GM12878 (cell line): ENCODE results near the gene UXS1. TPM values are rescaled to one million over a fixed set of nuclear protein-coding genes. Genes with fewer than 3 reads are reported as not detected.
"Not testable (repeated sequence)": the region's sequence is repeated elsewhere in the genome, so short reads cannot be mapped to it uniquely, and the experiment has no call there.

Source experiments
- ATAC-seq: fragments of 200-7000 bp; cut with Tn5 transposase; 3 replicates; pipeline ENCODE4 v1.9.1; 2020; ENCODE audit warnings: mild to moderate bottlenecking, moderate library complexity
- BruUV-seq: library from RNA; stranded (reverse); fragments of 400-500 nt; replicated peaks from 2 replicates; lab custom pipeline; 2021; lab: Mats Ljungman, UMichigan
- CTCF ChIA-PET: fragments of 300-600 bp; sonication (Branson Sonifier 250); formaldehyde crosslinking; extraction: SDS; loops from one replicate; lab custom pipeline; 2021; ENCODE audit warnings: inconsistent platforms; lab: Yijun Ruan, JAX
- POLR2A ChIA-PET: fragments of 350-600 bp; formaldehyde crosslinking; extraction: SDS; loops from one replicate; lab custom pipeline; 2021; ENCODE audit warnings: inconsistent platforms; lab: Charles Lee
- RAD21 ChIA-PET: fragments of 300-600 bp; sonication (Branson Sonifier 250); formaldehyde crosslinking; loops from one replicate; lab custom pipeline; 2023; ENCODE audit warnings: antibody characterized with exemption; ENCODE audit not compliant: unreplicated experiment; lab: Charles Lee
- SMC1A ChIA-PET: fragments of 300-600 bp; sonication (Branson Sonifier 250); formaldehyde crosslinking; loops from one replicate; lab custom pipeline; 2023; ENCODE audit not compliant: unreplicated experiment, uncharacterized antibody; lab: Charles Lee
- DNase-seq: peaks from one replicate; pipeline ENCODE4 v3.0.0-alpha.2; 2011; ENCODE audit warnings: low read depth, low spot score
- FAIRE-seq: peaks from 3 replicates; lab custom pipeline; 2011; peaks lifted over from hg19 to GRCh38; lab: Jason Lieb, UNC
- H2AFZ ChIP-seq: 2 replicates; pipeline ENCODE4 v1.6.0; 2011; ENCODE audit warnings: low read depth, low read length, control low read depth; ENCODE audit not compliant: control insufficient read depth
- H3K27ac ChIP-seq: 2 replicates; pipeline ENCODE4 v1.5.1; 2011; ENCODE audit warnings: control low read depth; ENCODE audit not compliant: control insufficient read depth, insufficient read depth
- H3K27me3 ChIP-seq, 2 experiments: replicated peaks in 1 of 2; 2 replicates each; pipeline versions ENCODE4 v1.6.0 to v1.6.1; 2011; ENCODE audit warnings: low read length in 1 of 2; ENCODE audit not compliant: control insufficient read depth in 2 of 2, insufficient read depth in 2 of 2
- H3K36me3 ChIP-seq, 2 experiments: 2 replicates each; pipeline ENCODE4 v1.5.1; 2011; ENCODE audit warnings: low read length in 1 of 2; ENCODE audit not compliant: control insufficient read depth in 2 of 2, insufficient read depth in 2 of 2
- H3K4me1 ChIP-seq: 2 replicates; pipeline ENCODE4 v1.6.1; 2011; ENCODE audit warnings: mild to moderate bottlenecking, low read length, moderate library complexity, mixed read lengths; ENCODE audit not compliant: control insufficient read depth, insufficient read depth
- H3K4me2 ChIP-seq: 2 replicates; pipeline ENCODE4 v1.6.0; 2011; ENCODE audit warnings: control low read depth; ENCODE audit not compliant: control insufficient read depth, insufficient read depth
- H3K4me3 ChIP-seq: fragments of 200-600 bp; sonication (generic); 2 replicates; pipeline ENCODE4 v1.5.1; 2016
- H3K79me2 ChIP-seq: 2 replicates; pipeline ENCODE4 v1.6.0; 2011; ENCODE audit warnings: low read length; ENCODE audit not compliant: control insufficient read depth, insufficient read depth
- H3K9ac ChIP-seq: 2 replicates; pipeline ENCODE4 v1.8.0; 2011; ENCODE audit warnings: low read length, control low read depth, mixed read lengths; ENCODE audit not compliant: control insufficient read depth, insufficient read depth
- H3K9me3 ChIP-seq: replicated peaks from 3 replicates; pipeline ENCODE4 v1.5.1; 2011; ENCODE audit warnings: mild to moderate bottlenecking, low read length; ENCODE audit not compliant: control insufficient read depth, insufficient read depth
- H4K20me1 ChIP-seq: 2 replicates; pipeline ENCODE4 v1.6.0; 2011; ENCODE audit not compliant: control insufficient read depth, insufficient read depth
- BCL11A ChIP-seq: IDR thresholded peaks from 2 replicates; pipeline ENCODE4 v1.6.1; 2011; ENCODE audit warnings: low read depth, low read length
- BMI1 ChIP-seq: fragments of 450-650 bp; IDR thresholded peaks from 2 replicates; pipeline ENCODE4 v1.6.1; 2016; ENCODE audit warnings: mild to moderate bottlenecking, moderate library complexity, borderline replicate concordance
- BRCA1 ChIP-seq: IDR thresholded peaks from 2 replicates; pipeline ENCODE4 v1.6.1; 2011; ENCODE audit warnings: low read depth, low read length, improper control_type of control experiment
- CHD4 ChIP-seq: fragments of 200-600 bp; sonication (generic); IDR thresholded peaks from 2 replicates; pipeline ENCODE4 v1.6.1; 2016; ENCODE audit warnings: mild to moderate bottlenecking
- CREB1 ChIP-seq: IDR thresholded peaks from 2 replicates; pipeline ENCODE4 v1.6.1; 2012; ENCODE audit warnings: low read depth, mild to moderate bottlenecking, inconsistent platforms
- CTCF ChIP-seq, 3 experiments: IDR thresholded peaks in 2 of 3; conservative IDR thresholded peaks in 1 of 3; 2 replicates each; pipeline ENCODE4 v1.5.1; 2011; ENCODE audit warnings: low read depth in 3 of 3, low read length in 3 of 3, mild to moderate bottlenecking in 3 of 3, control low read depth in 2 of 3, moderate library complexity in 2 of 3, inconsistent platforms in 1 of 3, mixed read lengths in 1 of 3; ENCODE audit not compliant: control insufficient read depth in 2 of 3, insufficient read depth in 1 of 3; ENCODE audit errors: extremely low read depth in 1 of 3
- HDAC6 ChIP-seq: fragments of 200-600 bp; sonication (generic); IDR thresholded peaks from one replicate; pipeline ENCODE4 v1.8.0; 2017; ENCODE audit warnings: antibody characterized with exemption; ENCODE audit not compliant: unreplicated experiment
- JUNB ChIP-seq: IDR thresholded peaks from 2 replicates; pipeline ENCODE4 v1.6.1; 2016; ENCODE audit warnings: antibody characterized with exemption, mild to moderate bottlenecking
- KAT2A ChIP-seq: conservative IDR thresholded peaks from 2 replicates; pipeline ENCODE4 v1.6.1; 2011; ENCODE audit warnings: low read depth, low read length; ENCODE audit not compliant: control insufficient read depth
- KDM1A ChIP-seq: fragments of 200-600 bp; sonication (generic); IDR thresholded peaks from 2 replicates; pipeline ENCODE4 v1.6.1; 2016; ENCODE audit warnings: borderline replicate concordance
- MTA2 ChIP-seq: fragments of 450-650 bp; IDR thresholded peaks from 2 replicates; pipeline ENCODE4 v1.6.1; 2016; ENCODE audit warnings: low read depth, mild to moderate bottlenecking, moderate library complexity
- NRF1 ChIP-seq: conservative IDR thresholded peaks from 2 replicates; pipeline ENCODE4 v1.6.1; 2011; ENCODE audit warnings: mild to moderate bottlenecking, low read depth, low read length, improper control_type of control experiment
- POLR2A ChIP-seq: IDR thresholded peaks from 2 replicates; pipeline ENCODE4 v1.6.1; 2011; ENCODE audit warnings: low read depth, mild to moderate bottlenecking, low read length
- SMAD1 ChIP-seq: fragments of 450-650 bp; IDR thresholded peaks from 2 replicates; pipeline ENCODE4 v1.6.1; 2018; ENCODE audit warnings: mild to moderate bottlenecking, low read depth; ENCODE audit not compliant: partially characterized antibody
- SUZ12 ChIP-seq: fragments of 200-600 bp; sonication (generic); IDR thresholded peaks from one replicate; pipeline ENCODE4 v1.6.1; 2018; ENCODE audit warnings: antibody characterized with exemption, mild to moderate bottlenecking; ENCODE audit not compliant: unreplicated experiment
- TAF1 ChIP-seq: IDR thresholded peaks from 2 replicates; pipeline ENCODE4 v1.6.1; 2011; ENCODE audit warnings: mild to moderate bottlenecking, low read depth, low read length, borderline replicate concordance
- TARDBP ChIP-seq: IDR thresholded peaks from 2 replicates; pipeline ENCODE4 v1.6.1; 2016; ENCODE audit warnings: borderline replicate concordance
- WRNIP1 ChIP-seq: IDR thresholded peaks from 2 replicates; pipeline ENCODE4 v1.6.1; 2011; ENCODE audit warnings: low read depth, low read length, improper control_type of control experiment, borderline replicate concordance
- YBX1 ChIP-seq: fragments of 450-650 bp; IDR thresholded peaks from 2 replicates; pipeline ENCODE4 v1.6.1; 2016; ENCODE audit warnings: antibody characterized with exemption
- WGBS: methylation state at CpG from one replicate; pipeline ENCODE4 v1.1.6; 2016; ENCODE audit warnings: low lambda C conversion rate; ENCODE audit not compliant: insufficient replicate concordance, insufficient coverage; ENCODE audit errors: missing lambda C conversion rate; 5-methylcytosine and 5-hydroxymethylcytosine counted together
- in situ Hi-C: fragments of 300-500 bp; cut with MboI; formaldehyde crosslinking; loops from 9 replicates; pipeline ENCODE4 v1.14.3; 2018; ENCODE audit warnings: mixed read lengths
- intact Hi-C: fragments of 100-400 bp; cut with micrococcal nuclease; formaldehyde crosslinking; loops from one replicate; pipeline ENCODE4 v1.14.2; 2022; ENCODE audit not compliant: unreplicated experiment
- polyA plus RNA-seq, 11 experiments: library from polyadenylated mRNA; depleted of rRNA in 4 of 11; unstranded in 6 of 11; stranded (reverse) in 5 of 11; fragments of >200 nt; fragmentation: Nextera tagmentation in 4 of 11; fragmentation: Illumina TruSeq in 1 of 11; extraction: Ambion mirVana in 4 of 11; extraction: Trizol in 1 of 11; gene quantifications; 1 replicate in 1 of 11; 2 replicates in 10 of 11; pipeline versions ENCODE4 v1.2.1 to v1.2.3, GENCODE V29; 2011 to 2016; ENCODE audit warnings: inconsistent platforms in 2 of 11, missing spikeins in 2 of 11, low read depth in 1 of 11
- total RNA-seq, 4 experiments: library from RNA; depleted of rRNA in 3 of 4; stranded (reverse); fragments of >200 nt in 3 of 4; fragmentation: Illumina TruSeq in 1 of 4; extraction: Trizol in 1 of 4; gene quantifications; 2 replicates each; pipeline versions ENCODE4 v1.2.1 to v1.2.3, GENCODE V29; 2013 to 2021

UXS1 gene
- total and polyA plus RNA-seq, 10 of the 15 experiments (the other 5 are each of a cell fraction or from before 2014, with no cell fraction given): 6.0 to 25.4 (median 24.0) TPM

- no peak for TF ChIP-seq KDM1A
- no peak for TF ChIP-seq NRF1
- no peak for TF ChIP-seq BRCA1
- TF ChIP-seq CHD4: no peak
- no peak for TF ChIP-seq SUZ12
Measured at GRCh38 chr2:106223347-106223746, 29.2 kb upstream of the UXS1 start (continued).

- H3K4me1 ChIP-seq, BruUV-seq, H3K27me3 ChIP-seq, intact Hi-C loops, CTCF ChIA-PET, H2AFZ ChIP-seq, SMC1A ChIA-PET, H4K20me1 ChIP-seq, DNase-seq, H3K36me3 ChIP-seq, H3K27ac ChIP-seq, H3K4me3 ChIP-seq, POLR2A ChIA-PET, FAIRE-seq, ATAC-seq, H3K9me3 ChIP-seq, RAD21 ChIA-PET, H3K79me2 ChIP-seq, in situ Hi-C loops, H3K9ac ChIP-seq, H3K4me2 ChIP-seq: not testable (repeated sequence)
- 39% methylated on average over 5 of the region's 5 CpGs for WGBS
Measured at GRCh38 chr2:106222057-106222456, 28.0 kb upstream of the UXS1 start.

- no peak for ATAC-seq
- Histone ChIP-seq H3K79me2 (no peaks in the 10 kb centered on the region), H3K4me3 (no peak overlapping the region), H2AFZ (no peak overlapping the region), H3K36me3 (no peaks in the 10 kb centered on the region), H4K20me1 (no peaks in the 10 kb centered on the region), H3K4me1 (no peaks in the 10 kb centered on the region), H3K4me2 (no peak overlapping the region), H3K27ac (no peak overlapping the region), H3K27me3 (no peaks in the 10 kb centered on the region), H3K9ac (no peak overlapping the region), H3K9me3 (no peaks in the 10 kb centered on the region)
- no peak for FAIRE-seq
- in situ Hi-C loops (no loop called here), intact Hi-C loops (no loop called here)
- WGBS: 46% methylated on average over 3 of the region's 3 CpGs
- RAD21 ChIA-PET: no interaction called here
- DNase-seq: no peak
- no TSS peak for BruUV-seq
- POLR2A ChIA-PET: no interaction called here
- CTCF ChIA-PET: no interaction called here
- SMC1A ChIA-PET: no interaction called here
- no peak for TF ChIP-seq BCL11A
- no peak for TF ChIP-seq POLR2A
- TF ChIP-seq CREB1: no peak
- no peak for TF ChIP-seq HDAC6
- TF ChIP-seq YBX1: no peak
- TF ChIP-seq TARDBP: no peak
- no peak for TF ChIP-seq WRNIP1
- TF ChIP-seq SMAD1: no peak
- no peak for TF ChIP-seq JUNB
- TF ChIP-seq BMI1: no peak
- no peak for TF ChIP-seq CTCF (IDR thresholded peaks at IDR 0.05 in 2 of 3, conservative IDR thresholded peaks at IDR 0.05 in 1 of 3; ENCODE audit: control insufficient read depth in 2 of 3, extremely low read depth in 1 of 3, insufficient read depth in 1 of 3, low read depth in 3 of 3, low read length in 3 of 3)
- TF ChIP-seq KAT2A: no peak
- no peak for TF ChIP-seq TAF1
- no peak for TF ChIP-seq MTA2
Measured at GRCh38 chr2:106219813-106220212, 25.7 kb upstream of the UXS1 start.
